MM.1S (cell line): ENCODE measurements around the gene PLVAP.

ENCODE experiments used
- EZH2 ChIP-seq: fragments of 300-600 bp; sonication (generic); optimal IDR thresholded peaks from 2 replicates; pipeline ENCODE3; 2017; ENCODE audit warnings: low read depth, mild to moderate bottlenecking, antibody characterized with exemption, low read length, mixed read lengths
- EZH2phosphoT487 ChIP-seq: fragments of 300-600 bp; sonication (generic); IDR thresholded peaks from 2 replicates; pipeline ENCODE4 v1.6.1; 2018; ENCODE audit warnings: antibody characterized with exemption, low read length
- TF ChIP-seq, protein P1 (sequence below): fragments of 300-600 bp; sonication (generic); IDR thresholded peaks from 2 replicates; pipeline ENCODE4 v1.5.1; 2016; ENCODE audit warnings: antibody characterized with exemption, low read length, mixed read lengths

DNA sequence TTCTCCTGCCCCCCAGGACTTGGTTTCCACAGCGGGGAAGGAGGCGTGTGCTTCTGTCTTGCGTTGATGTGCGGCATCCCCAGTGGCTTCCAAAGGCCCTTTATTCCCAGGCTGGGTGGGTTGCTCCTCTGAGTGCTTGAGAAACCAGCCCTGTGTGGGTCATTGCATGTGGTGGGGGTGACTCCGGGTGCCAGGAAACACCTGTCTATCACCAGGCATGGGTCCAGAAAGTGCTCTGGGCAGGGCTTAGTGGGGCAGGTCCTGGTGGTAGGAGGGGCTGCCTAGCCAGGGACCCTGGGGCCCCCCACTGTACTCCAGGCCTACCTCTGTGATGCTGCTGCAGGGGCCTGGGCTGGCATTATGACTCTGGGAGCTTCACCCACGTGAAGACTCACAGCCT is 58.2 kb downstream of the PLVAP start:
- TF ChIP-seq, protein P1, sequence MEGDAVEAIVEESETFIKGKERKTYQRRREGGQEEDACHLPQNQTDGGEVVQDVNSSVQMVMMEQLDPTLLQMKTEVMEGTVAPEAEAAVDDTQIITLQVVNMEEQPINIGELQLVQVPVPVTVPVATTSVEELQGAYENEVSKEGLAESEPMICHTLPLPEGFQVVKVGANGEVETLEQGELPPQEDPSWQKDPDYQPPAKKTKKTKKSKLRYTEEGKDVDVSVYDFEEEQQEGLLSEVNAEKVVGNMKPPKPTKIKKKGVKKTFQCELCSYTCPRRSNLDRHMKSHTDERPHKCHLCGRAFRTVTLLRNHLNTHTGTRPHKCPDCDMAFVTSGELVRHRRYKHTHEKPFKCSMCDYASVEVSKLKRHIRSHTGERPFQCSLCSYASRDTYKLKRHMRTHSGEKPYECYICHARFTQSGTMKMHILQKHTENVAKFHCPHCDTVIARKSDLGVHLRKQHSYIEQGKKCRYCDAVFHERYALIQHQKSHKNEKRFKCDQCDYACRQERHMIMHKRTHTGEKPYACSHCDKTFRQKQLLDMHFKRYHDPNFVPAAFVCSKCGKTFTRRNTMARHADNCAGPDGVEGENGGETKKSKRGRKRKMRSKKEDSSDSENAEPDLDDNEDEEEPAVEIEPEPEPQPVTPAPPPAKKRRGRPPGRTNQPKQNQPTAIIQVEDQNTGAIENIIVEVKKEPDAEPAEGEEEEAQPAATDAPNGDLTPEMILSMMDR = no peak
- TF ChIP-seq EZH2 = no peak
- no peak for TF ChIP-seq EZH2phosphoT487
